Measurements from ENCODE around the gene PPM1E. TPM values are rescaled to one million over a fixed set of nuclear protein-coding genes. Genes with fewer than 3 reads are reported as not detected.

The PPM1E gene
- total RNA-seq, 1 experiment from 2014 or later: 2.9 TPM

GRCh38 chr17:58991718-58992331, 236.2 kb downstream of the PPM1E start:
- POLR2A ChIA-PET: interaction anchor here (0.6 kb wide), 1 partner anchor 13 kb away, joined by 3 read pairs; no protein-coding TSS in a partner anchor

GRCh38 chr17:58993311-58993710, 237.7 kb downstream of the PPM1E start:
- no TSS peak for BruUV-seq (replicated peaks)
- in situ Hi-C loops (cut with HindIII; ENCODE audit: low pct_unique_long_range_greater_than_20kb, low sequenced_read_pairs) (no loop called here), intact Hi-C loops (cut with micrococcal nuclease; ENCODE audit: unreplicated experiment) (no loop called here)
- Histone ChIP-seq H3K9me3 (ENCODE audit: control insufficient read depth, insufficient read depth, low read depth, low read length) (no peaks in the 10 kb centered on the region), H3K36me3 (ENCODE audit: control insufficient read depth, insufficient read depth, low read length) (peaks cover 2% of the 10 kb centered on the region; the same call in 1 of the 2 replicates), H3K27me3 (ENCODE audit: control insufficient read depth, insufficient read depth, low read length) (no peaks in the 10 kb centered on the region), H3K4me1 (ENCODE audit: control insufficient read depth, insufficient read depth, low read length) (no peaks in the 10 kb centered on the region), H3K4me3 (ENCODE audit: low read depth in 2 of 2, low read length in 2 of 2) (no peak overlapping the region), H3K27ac (ENCODE audit: low read length) (no peak overlapping the region)
- DNase-seq (ENCODE audit: low read depth, low spot score) (no peak), ATAC-seq (no peak)
- CTCF ChIA-PET: no interaction called here
- TF ChIP-seq CTCF (IDR thresholded peaks at IDR 0.05) (no peak), TCF7L2 (IDR thresholded peaks at IDR 0.05; ENCODE audit: low read depth, low read length) (no peak), POLR2AphosphoS5 (IDR thresholded peaks at IDR 0.05; ENCODE audit: low read depth, low read length) (no peak), SIN3A (IDR thresholded peaks at IDR 0.05; ENCODE audit: borderline replicate concordance, insufficient read depth, low read depth, low read length) (no peak), REST (IDR thresholded peaks at IDR 0.05; ENCODE audit: insufficient read depth in 1 of 2, low read depth in 2 of 2, low read length in 1 of 2) (no peak)
- POLR2A ChIA-PET: no interaction called here

More at GRCh38 chr17:58991718-58992331, 236.2 kb downstream of the PPM1E start:
- BruUV-seq (replicated peaks): no TSS peak
- DNase-seq (ENCODE audit: low read depth, low spot score) (no peak), ATAC-seq (no peak)
- H3K27ac ChIP-seq (ENCODE audit: low read length): no peak overlapping the region
- CTCF ChIA-PET: interaction anchor here (0.7 kb wide), 1 partner anchor 681 kb away, joined by 3 read pairs; no protein-coding TSS in a partner anchor
- H3K9me3 ChIP-seq (ENCODE audit: control insufficient read depth, insufficient read depth, low read depth, low read length): no peaks in the 10 kb centered on the region
- intact Hi-C loops (cut with micrococcal nuclease; ENCODE audit: unreplicated experiment): no loop called here
- no peaks in the 10 kb centered on the region; the same call in 1 of the 2 replicates for H3K36me3 ChIP-seq (ENCODE audit: control insufficient read depth, insufficient read depth, low read length)
- TF ChIP-seq POLR2AphosphoS5 (IDR thresholded peaks at IDR 0.05; ENCODE audit: low read depth, low read length) (no peak), REST (IDR thresholded peaks at IDR 0.05; ENCODE audit: insufficient read depth in 1 of 2, low read depth in 2 of 2, low read length in 1 of 2) (no peak), SIN3A (IDR thresholded peaks at IDR 0.05; ENCODE audit: borderline replicate concordance, insufficient read depth, low read depth, low read length) (no peak), CTCF (IDR thresholded peaks at IDR 0.05) (no peak), TCF7L2 (IDR thresholded peaks at IDR 0.05; ENCODE audit: low read depth, low read length) (no peak)
- H3K4me3 ChIP-seq (ENCODE audit: low read depth in 2 of 2, low read length in 2 of 2): no peak overlapping the region
- no peaks in the 10 kb centered on the region for H3K27me3 ChIP-seq (ENCODE audit: control insufficient read depth, insufficient read depth, low read length)
- in situ Hi-C loops (cut with HindIII; ENCODE audit: low pct_unique_long_range_greater_than_20kb, low sequenced_read_pairs): no loop called here
- no peaks in the 10 kb centered on the region for H3K4me1 ChIP-seq (ENCODE audit: control insufficient read depth, insufficient read depth, low read length)
